HG03066 (cell line): Measurements from ENCODE around the gene IFFO2.

Source experiments
- ATAC-seq: cut with Tn5 transposase; IDR thresholded peaks from one replicate; pipeline ENCODE4 v1.9.1; 2021; ENCODE audit warnings: low read depth; ENCODE audit not compliant: unreplicated experiment

The IFFO2 gene

GRCh38 chr1:18951818-18952391 lies 4.6 kb downstream of the IFFO2 start:
- peak; percentile 43 for ATAC-seq

DNA sequence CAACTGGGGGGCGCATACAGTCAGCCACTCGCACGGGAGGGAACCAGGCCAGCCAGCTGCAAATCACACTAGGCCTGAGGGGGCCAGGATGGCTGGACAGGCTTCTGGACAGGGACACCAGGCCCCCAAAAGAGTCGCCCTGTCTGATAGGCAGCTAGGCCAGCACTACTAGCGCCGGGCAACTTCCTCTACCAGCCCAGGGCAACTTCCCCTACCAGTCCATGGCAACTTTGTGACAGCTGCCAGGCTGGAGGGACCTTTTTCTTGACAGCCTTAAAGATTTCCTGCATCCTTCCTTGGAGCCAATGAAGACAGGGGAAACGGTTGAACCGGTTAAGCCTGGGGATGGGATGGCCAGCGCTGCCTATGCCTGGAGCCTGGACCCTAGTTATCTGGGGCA lies 5.1 kb downstream of the IFFO2 start:
- ATAC-seq, result no peak

- no peak for ATAC-seq
Observed at GRCh38 chr1:18950401-18951026, 6.0 kb downstream of the IFFO2 start.

DNA sequence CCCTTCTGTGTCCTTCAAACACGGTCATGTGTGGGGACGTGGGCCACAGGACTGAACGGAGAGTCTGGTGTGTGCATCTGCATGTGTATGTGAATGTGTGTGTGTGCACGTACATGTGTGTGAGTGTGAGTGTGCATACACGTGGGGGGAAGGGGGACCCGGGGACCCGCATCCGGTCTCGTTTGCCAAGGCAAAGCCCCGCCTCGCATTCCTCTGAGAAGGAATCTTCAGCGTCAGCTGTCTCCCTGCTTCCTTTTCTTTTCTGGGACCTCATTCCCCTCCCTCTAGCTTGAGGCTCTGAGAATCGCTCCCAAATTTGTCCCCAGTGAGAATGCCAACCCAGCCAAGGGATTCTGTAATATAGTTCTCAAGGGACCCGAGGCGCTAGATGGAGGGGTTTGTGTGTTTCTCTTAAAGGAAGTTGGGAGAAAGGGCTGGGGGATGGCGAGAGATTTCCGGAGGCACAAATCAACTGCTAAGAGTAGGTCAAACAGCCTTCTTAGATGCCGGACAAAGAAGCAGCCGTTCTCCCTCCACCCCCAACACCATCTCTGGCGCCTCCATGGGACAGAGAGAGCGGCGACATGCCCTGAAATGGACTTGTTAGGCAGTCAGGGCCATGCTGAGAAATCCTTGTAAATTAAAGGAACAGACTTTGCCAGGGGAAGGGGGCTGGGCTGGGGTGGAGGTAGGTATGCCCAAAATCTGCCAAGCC lies 6.6 kb downstream of the IFFO2 start:
- ATAC-seq, result no peak

- ATAC-seq, result no peak
Observed at GRCh38 chr1:18948913-18949685, 7.4 kb downstream of the IFFO2 start.

DNA sequence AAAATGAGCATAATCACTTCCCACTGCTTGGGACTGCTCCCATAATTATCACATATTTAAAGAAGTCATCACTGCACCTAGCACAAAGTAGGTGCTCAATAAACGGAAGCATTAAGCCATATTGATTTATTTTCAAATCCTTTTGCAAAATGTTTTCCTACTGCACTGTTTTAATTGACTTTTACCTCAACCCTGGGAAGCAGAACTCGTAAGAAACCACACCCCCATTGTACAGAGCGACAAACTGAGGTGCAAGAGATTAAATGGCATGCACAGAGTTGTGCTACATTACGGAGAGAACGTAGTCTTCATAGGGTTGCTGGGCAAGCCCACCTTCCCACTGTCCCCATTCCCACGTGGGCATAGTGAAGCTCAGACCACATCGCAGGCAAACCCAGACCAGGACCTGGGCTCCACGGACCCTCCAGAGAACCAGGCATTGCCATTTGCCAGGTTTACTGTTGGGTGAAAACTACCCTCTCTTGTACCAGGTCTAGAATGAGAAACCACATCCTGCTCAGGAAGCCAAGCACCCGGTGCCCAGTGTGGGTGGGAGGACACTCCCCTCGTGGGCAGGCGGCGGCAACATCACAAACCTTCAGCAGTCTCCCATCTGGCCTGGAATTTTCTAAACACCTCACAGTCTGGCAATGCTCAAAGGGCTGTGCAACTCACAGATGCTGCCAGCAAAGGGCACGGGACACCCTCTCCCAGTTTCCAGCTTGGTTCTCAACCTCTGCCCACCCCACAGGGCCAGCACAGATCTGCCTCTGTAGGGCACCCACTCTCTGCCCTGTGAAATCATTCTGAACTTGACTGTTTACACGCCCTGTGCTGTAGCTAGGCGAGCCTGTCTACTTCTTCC lies 8.2 kb downstream of the IFFO2 start:
- ATAC-seq, result no peak

DNA sequence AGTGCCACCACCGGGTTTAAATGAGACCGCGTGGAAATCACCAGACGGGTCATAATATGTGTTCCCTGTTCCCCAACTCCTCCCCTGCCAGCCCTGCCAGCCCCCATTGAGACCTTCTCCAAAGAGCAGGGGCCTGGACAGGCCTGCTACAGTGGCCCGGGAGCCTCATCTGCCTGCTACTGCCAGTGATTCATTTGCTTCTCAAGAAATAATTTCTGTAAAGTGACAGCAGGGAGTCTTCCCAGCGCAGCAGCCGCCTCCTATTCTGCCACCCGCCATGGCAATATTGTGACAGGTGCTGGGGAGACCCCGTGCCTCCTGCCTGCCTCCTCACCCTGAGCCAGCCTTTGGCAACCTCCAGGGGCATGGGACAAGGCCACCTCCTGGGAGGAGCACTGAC lies 8.9 kb downstream of the IFFO2 start:
- ATAC-seq, result no peak

DNA sequence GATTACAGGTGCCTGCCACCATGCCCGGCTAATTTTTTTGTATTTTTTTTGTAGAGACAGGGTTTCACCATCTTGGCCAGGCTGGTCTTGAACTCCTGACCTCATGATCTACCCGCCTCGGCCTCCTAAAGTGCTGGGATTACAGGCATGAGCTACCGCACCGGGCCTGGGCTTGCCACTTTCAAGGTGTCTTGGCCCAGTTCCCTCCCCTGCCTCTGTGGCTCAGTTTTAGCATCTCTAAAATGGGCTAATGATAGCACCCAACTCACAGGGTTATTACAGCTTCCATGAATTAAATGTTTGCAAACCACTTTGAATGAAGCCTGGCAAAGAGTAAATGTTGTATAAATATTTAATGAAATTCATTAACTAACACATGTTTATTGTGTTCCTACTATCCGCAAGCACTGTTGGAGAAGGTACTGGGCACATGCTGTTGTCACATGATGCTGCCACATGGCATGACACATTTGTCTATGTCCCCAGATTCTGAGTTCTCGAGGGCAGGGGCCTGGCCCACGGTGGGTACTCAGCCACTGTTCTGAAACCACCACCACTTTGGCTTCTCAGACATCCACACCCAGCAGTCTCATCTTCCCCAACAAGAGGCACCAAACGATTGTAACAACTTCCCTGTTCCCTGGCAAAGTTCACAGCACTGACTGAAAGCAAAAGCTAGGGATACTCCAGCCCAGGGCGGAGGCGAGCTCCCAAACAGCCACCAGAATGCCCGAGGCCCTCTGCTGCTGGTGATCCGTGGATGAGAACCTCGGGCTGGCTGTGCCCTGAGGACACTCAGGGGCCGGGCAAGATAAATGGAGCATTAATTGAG lies 9.7 kb downstream of the IFFO2 start:
- ATAC-seq, result no peak

- ATAC-seq, result no peak
Observed at GRCh38 chr1:18945401-18945849, 11.1 kb downstream of the IFFO2 start.

DNA sequence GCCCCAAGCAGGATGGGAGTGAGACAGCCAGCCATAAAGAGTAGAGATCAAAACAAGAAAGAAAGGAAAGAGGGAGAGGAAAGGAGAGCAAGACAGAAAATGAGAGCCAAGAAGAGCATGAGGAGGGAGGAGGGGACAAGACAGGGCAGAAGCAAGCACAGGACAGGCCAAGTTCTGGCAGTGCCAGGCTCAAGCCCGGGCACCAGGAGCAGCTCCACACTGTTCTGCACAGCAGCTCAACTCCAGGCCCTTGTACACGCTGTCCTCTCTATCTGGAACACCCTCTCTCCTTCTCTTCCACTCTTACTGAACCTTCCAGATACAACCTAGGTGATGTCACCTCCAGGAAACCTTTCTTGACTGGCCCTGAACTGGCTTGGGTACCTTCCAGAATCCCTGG lies 11.7 kb downstream of the IFFO2 start:
- ATAC-seq, result no peak

- ATAC-seq, result no peak
Observed at GRCh38 chr1:18943914-18944572, 12.4 kb downstream of the IFFO2 start.

DNA sequence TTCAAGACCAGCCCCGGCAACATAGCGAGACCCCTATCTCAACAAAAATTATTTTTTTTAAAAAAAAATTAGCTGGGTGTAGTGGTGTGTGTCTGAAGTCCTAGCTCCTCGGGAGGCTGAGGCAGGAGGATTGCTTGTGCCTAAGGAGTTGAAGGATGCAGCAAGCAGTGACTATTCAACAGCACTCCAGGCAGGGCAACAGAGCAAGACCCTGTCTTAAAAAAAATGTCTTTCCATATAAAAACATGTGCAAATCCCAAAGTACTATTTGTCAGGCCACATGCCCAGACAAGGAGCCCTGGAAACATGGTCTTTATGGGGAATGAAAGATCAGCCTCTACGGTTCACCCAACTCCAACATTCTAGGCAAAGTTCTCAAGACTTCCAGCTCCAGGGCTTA lies 13.3 kb downstream of the IFFO2 start:
- no peak for ATAC-seq

- ATAC-seq, result no peak
Observed at GRCh38 chr1:18942340-18942739, 14.1 kb downstream of the IFFO2 start.

GRCh38 chr1:18941221-18942141 lies 15.0 kb downstream of the IFFO2 start:
- no peak for ATAC-seq

- no peak for ATAC-seq
Observed at GRCh38 chr1:18940303-18941020, 16.0 kb downstream of the IFFO2 start.

GRCh38 chr1:18939398-18940302 lies 16.8 kb downstream of the IFFO2 start:
- ATAC-seq, result no peak
